Skeletal muscle tissue (tissue), 4 donors: ENCODE measurements around the gene USP26. TPM values are rescaled to one million over a fixed set of nuclear protein-coding genes. Genes with fewer than 3 reads are reported as not detected.
"Not testable (repeated sequence)": the region's sequence is repeated elsewhere in the genome, so short reads cannot be mapped to it uniquely, and the experiment has no call there.

Experiments
- H3K27ac ChIP-seq: one replicate; pipeline ENCODE4 v1.7.0; 2013; ENCODE audit warnings: mild to moderate bottlenecking, low read depth, low read length, inconsistent platforms
- H3K27me3 ChIP-seq, 3 donors: one replicate each; pipeline ENCODE4 v1.7.0; 2013; ENCODE audit warnings: low read length in 3 of 3; ENCODE audit not compliant: control insufficient read depth in 3 of 3, insufficient read depth in 3 of 3
- H3K36me3 ChIP-seq, 3 donors: one replicate each; pipeline ENCODE4 v1.7.0; 2013; ENCODE audit warnings: low read length in 3 of 3; ENCODE audit not compliant: control insufficient read depth in 3 of 3, insufficient read depth in 3 of 3
- H3K4me1 ChIP-seq, 3 donors: one replicate each; pipeline ENCODE4 v1.7.0; 2013; ENCODE audit warnings: low read length in 3 of 3, mild to moderate bottlenecking in 3 of 3; ENCODE audit not compliant: control insufficient read depth in 3 of 3, insufficient read depth in 3 of 3
- H3K4me3 ChIP-seq, 3 donors: one replicate each; pipeline ENCODE4 v1.7.0; 2013; ENCODE audit warnings: low read length in 3 of 3
- H3K9ac ChIP-seq, 3 donors: one replicate each; pipeline ENCODE4 v1.7.0; 2013; ENCODE audit warnings: low read length in 3 of 3, mild to moderate bottlenecking in 3 of 3, moderate library complexity in 2 of 3, low read depth in 1 of 3
- H3K9me3 ChIP-seq, 3 donors: one replicate each; pipeline ENCODE4 v1.7.0; 2013; ENCODE audit warnings: low read length in 3 of 3; ENCODE audit not compliant: control insufficient read depth in 3 of 3
- total RNA-seq: library from RNA; depleted of rRNA; stranded (reverse); fragments of >200 nt; gene quantifications from one replicate; pipeline ENCODE4 v1.2.3, GENCODE V29; 2014
- donor health status: Osteomylitis.

Gene USP26
- total RNA-seq, 1 donor from 2014 or later: not detected

DNA sequence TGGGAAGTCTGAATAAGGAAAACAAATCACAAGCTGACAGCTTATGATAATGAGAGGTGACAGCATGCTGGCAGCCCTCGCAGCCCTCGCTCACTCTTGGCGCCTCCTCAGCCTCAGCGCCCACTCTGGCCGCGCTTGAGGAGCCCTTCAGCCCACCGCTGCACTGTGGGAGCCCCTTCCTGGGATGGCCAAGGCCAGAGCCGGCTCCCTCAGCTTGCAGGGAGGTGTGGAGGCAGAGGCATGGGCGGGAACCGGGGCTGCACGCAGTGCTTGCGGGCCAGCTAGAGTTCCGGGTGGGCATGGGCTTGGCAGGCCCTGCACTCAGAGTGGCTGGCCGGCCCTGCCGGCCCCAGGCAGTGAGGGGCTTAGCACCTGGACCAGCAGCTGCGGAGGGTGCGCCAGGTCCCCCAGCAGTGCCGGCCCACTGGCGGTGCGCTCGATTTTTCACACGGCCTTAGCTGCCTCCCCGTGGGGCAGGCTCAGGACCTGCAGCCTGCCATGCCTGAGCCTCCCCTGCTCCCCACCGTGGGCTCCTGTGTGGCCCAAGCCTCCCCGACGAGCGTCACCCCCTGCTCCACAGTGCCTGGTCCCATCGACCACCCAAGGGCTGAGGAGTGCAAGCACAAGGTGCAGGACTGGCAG is 52.6 kb downstream of the USP26 start:
- not testable (repeated sequence) for H3K4me1 ChIP-seq, H3K27ac ChIP-seq, H3K4me3 ChIP-seq, H3K9me3 ChIP-seq, H3K27me3 ChIP-seq, H3K36me3 ChIP-seq, H3K9ac ChIP-seq

DNA sequence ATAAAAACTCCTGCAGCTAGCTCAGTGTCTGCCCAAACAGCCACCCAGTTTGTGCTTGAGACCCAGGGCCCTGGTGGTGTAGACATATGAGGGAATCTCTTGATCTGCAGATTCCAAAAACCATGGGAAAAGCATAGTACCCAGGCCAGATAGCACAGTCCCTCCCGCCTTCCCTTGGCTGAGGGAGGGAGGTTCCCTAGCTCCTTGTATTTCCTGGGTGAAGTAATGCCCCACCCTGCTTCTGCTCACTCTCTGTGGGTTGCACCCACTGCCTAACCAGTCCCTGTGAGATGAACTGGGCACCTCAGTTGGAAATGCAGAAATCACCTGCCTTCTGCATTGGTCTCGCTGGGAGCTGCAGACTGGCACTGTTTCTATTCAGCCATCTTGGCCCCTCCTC is 54.6 kb downstream of the USP26 start:
- Histone ChIP-seq H3K9ac (no peak overlapping the region), H3K4me3 (no peak overlapping the region), H3K27ac (no peak overlapping the region)

DNA sequence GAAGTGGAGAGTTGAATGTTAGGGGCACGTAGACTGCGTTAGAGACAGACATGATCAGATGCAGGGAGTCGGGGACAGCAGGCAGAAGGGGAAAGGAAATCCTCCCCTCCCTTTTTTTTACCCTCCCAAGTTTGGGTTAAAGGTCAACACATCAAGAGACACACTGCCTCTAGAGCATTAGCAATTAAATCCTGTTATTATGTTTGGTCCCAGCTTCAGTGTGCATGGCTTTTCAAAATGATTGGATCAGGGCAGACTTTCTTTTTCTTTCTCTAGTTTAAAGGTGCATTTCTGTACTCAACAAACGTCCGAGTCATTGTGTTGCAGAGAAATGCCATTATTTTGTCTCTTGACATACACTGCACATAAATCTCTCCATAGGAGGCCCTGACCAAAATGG is 63.9 kb downstream of the USP26 start:
- H3K36me3 ChIP-seq: no peaks in the 10 kb centered on the region
- H3K9ac ChIP-seq: no peak overlapping the region
- H3K27me3 ChIP-seq: no peaks in the 10 kb centered on the region
- H3K9me3 ChIP-seq: no peaks in the 10 kb centered on the region
- H3K4me3 ChIP-seq: no peak overlapping the region
- no peaks in the 10 kb centered on the region for H3K4me1 ChIP-seq
- no peak overlapping the region for H3K27ac ChIP-seq

More for the DNA sequence above, 54.6 kb downstream of the USP26 start:
- Histone ChIP-seq H3K36me3 (no peaks in the 10 kb centered on the region), H3K4me1 (no peaks in the 10 kb centered on the region), H3K27me3 (no peaks in the 10 kb centered on the region), H3K9me3 (no peaks in the 10 kb centered on the region)

DNA sequence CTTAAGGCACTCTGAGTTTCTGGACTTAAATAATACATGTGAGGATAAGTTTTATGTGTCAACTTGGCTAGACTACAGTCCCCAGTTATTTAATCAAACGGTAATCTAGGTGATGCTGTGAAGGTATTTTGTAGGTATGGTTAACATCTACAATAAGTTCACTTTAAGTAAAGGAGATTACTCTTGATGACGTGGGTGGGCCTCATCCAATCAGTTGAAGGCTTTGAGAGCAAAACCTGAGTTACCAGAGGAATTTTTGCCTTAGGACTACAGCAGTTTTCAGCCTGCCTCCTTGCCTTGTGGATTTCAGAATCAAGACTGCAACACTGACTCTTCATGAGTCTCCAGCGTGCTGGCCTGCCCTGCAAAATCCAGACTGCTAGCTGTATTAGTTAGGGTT is 78.7 kb downstream of the USP26 start:
- Histone ChIP-seq H3K9ac (no peak overlapping the region), H3K27me3 (no peaks in the 10 kb centered on the region), H3K27ac (no peak overlapping the region), H3K36me3 (no peaks in the 10 kb centered on the region), H3K4me3 (no peak overlapping the region), H3K4me1 (no peaks in the 10 kb centered on the region), H3K9me3 (no peaks in the 10 kb centered on the region)

DNA sequence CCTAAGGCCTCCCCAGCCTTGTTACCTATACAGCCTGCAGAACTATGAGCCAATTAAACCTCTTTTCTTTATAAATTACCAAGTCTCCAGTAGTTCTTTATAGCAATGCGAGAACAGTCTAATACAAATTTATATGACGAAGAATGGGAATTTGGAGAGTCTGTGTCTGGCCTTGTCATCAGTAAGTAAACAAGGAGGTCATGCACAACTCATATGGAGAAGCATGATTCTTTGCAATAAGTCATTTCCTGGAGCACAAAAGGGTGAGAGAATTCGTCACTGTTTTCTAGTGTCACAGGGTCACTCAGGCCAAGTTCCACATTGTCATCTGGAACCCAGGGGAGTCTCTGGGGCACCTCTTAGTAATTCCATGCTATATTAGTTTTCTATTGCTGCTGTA is 89.5 kb downstream of the USP26 start:
- H3K4me3 ChIP-seq: no peak overlapping the region
- H3K9me3 ChIP-seq: no peaks in the 10 kb centered on the region
- no peaks in the 10 kb centered on the region for H3K36me3 ChIP-seq
- H3K27me3 ChIP-seq: peaks cover 0 to 6% (median 0%) of the 10 kb centered on the region in 3 donors
- no peaks in the 10 kb centered on the region for H3K4me1 ChIP-seq
- no peak overlapping the region for H3K9ac ChIP-seq
- no peak overlapping the region for H3K27ac ChIP-seq

DNA sequence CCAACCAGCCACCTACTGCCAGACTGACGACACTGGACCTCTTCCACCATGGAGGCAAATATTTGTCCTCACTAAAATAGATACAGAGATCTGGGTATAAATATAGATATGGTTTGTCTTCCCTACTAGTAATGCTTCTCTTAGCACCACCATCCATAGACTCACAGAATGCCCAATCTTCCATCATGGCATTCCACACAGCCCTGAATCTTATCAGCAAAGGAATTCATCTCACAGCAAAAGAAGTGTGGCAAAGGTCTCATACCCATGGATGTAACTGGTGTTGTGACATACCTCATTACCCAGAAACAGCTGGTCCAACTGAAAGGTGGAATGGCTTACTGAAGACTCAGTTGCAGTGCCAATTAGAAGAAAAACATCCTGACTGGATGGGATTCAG is 91.3 kb downstream of the USP26 start:
- Histone ChIP-seq H3K36me3 (no peaks in the 10 kb centered on the region), H3K27me3 (peaks cover 0 to 6% (median 0%) of the 10 kb centered on the region in 3 donors)

DNA sequence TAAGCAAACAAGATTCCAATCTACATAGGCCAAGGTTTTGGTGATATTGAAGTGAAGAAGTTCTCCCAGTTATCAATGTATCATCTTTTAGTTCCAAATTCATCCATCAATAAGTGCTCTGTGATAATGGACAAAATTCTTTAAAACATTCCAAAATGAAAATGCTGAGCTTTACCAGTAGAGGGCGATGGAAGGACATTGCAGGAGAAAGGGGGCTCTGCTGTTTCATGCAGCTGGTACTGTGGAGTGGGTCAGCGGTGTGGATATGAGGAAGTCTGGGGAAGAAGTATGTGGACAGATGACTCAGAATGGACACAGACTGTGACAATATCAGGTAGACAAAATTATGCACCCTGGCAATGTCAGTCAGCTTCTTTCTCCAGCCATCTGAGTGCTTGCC is 91.9 kb downstream of the USP26 start:
- H3K36me3 ChIP-seq: no peaks in the 10 kb centered on the region
- H3K27me3 ChIP-seq: peaks cover 0 to 6% (median 0%) of the 10 kb centered on the region in 3 donors
- H3K9me3 ChIP-seq: no peaks in the 10 kb centered on the region
- no peak overlapping the region for H3K4me3 ChIP-seq
- no peaks in the 10 kb centered on the region for H3K4me1 ChIP-seq
- H3K27ac ChIP-seq: no peak overlapping the region
- no peak overlapping the region for H3K9ac ChIP-seq

More for the DNA sequence above, 91.3 kb downstream of the USP26 start:
- H3K4me3 ChIP-seq: no peak overlapping the region
- H3K9me3 ChIP-seq: no peaks in the 10 kb centered on the region
- H3K27ac ChIP-seq: no peak overlapping the region
- no peaks in the 10 kb centered on the region for H3K4me1 ChIP-seq
- H3K9ac ChIP-seq: no peak overlapping the region

DNA sequence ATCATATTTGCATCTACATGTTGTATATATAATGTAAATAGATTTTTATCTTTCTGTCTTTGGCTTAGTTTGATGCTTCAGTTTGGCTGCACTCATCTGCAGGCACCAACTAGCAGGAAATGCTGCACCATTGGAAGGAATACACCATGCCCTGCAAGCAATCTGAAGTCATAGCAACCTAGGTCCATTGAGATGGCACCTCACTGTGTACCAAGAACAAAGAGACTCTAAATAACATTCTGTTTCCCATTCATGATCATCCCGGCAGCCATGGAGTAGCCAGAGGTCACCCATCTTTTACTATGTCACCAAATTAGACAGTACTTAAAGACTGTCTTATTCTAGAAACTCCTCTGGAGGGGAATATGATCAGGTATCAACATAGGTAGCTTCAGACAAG is 97.7 kb downstream of the USP26 start:
- Histone ChIP-seq H3K9me3 (no peaks in the 10 kb centered on the region), H3K4me1 (no peaks in the 10 kb centered on the region), H3K36me3 (no peaks in the 10 kb centered on the region), H3K27ac (no peak overlapping the region), H3K9ac (no peak overlapping the region), H3K4me3 (no peak overlapping the region), H3K27me3 (no peaks in the 10 kb centered on the region)

DNA sequence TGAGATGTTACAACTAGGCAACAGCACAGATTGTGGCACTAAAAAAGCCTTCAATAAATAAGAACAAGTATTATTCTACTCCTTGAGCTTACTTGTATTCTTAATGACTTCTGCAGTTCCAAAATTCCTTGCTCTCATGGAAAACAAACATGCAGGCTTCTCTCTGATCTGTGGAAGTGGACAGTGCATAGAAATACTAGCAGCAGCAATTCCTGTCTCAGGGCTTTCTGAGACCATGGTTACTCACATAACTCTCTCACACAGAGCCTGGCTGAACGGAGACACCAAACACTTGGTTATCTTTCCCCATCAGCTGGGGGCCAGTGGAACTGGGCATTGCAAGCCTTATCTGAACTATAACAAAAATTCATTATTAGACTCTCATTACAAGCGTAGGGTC is 106.1 kb downstream of the USP26 start:
- Histone ChIP-seq H3K9ac (no peak overlapping the region), H3K27ac (no peak overlapping the region), H3K9me3 (no peaks in the 10 kb centered on the region), H3K4me3 (no peak overlapping the region), H3K4me1 (no peaks in the 10 kb centered on the region), H3K36me3 (no peaks in the 10 kb centered on the region), H3K27me3 (no peaks in the 10 kb centered on the region)

DNA sequence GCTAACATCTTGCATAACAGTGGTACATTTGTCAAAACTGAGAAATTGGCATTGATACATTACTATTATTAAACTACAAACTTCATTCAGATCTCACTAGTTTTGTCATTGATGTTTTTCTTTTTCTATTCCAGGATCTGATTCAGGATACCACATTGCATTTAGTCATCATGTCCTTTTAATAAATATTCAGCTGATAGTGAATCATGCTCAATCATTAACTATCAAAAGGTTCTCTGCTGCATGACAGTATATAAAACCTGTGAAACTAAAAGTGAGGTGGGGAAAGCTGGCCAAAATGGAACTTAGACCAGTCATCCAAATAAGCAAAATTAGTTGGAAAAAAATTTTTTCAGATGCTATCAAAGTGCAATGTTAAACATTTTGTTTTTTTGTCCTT is 110.4 kb downstream of the USP26 start:
- Histone ChIP-seq H3K9me3 (no peaks in the 10 kb centered on the region), H3K4me3 (no peak overlapping the region), H3K27ac (no peak overlapping the region), H3K36me3 (no peaks in the 10 kb centered on the region), H3K9ac (no peak overlapping the region), H3K4me1 (no peaks in the 10 kb centered on the region), H3K27me3 (peaks cover 0 to 4% (median 0%) of the 10 kb centered on the region in 3 donors)
